CD4-positive, alpha-beta T cell treated with Interleukin-4 for 1 hour (primary cell): ENCODE data around the gene SIRT6.
"Not testable (repeated sequence)": the region's sequence is repeated elsewhere in the genome, so short reads cannot be mapped to it uniquely, and the experiment has no call there.

Experiments
- DNase-seq, 2 donors: peaks; one replicate each; pipeline ENCODE4 v3.0.0-alpha.2; 2020 to 2022

SIRT6 gene

GRCh38 chr19:4182084-4182810, at the start of gene SIRT6, which contains the start of gene ANKRD24:
SIRT6 (minus strand) TSS chr19:4182563; CDS start chr19:4182539, 24 bp downstream.
ANKRD24 (plus strand) TSS chr19:4182689; CDS start chr19:4186426, 3,737 bp downstream.
- peak; percentile 96 to 97 for DNase-seq

DNA sequence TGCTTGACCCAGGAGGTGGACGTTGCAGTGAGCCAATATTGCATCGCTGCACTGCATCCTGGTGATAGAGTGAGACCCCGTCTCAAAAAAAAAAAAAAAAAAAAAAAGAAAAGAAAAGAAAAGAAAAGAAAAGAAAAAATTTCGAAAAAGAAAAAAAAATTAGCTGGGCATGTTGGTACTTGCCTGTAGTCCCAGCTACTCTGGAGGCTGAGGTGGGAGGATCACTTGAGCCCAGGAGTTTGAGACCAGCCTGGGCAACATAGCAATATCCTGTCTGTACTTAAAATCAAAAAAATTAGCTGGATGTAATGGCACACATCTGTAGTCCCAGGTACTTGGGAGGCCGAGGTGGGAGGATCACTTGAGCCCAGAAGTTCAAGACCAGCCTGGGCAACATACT, 49.8 kb upstream of the SIRT6 start:
- DNase-seq: not testable (repeated sequence)

GRCh38 chr19:4231521-4231920, 49.2 kb upstream of the SIRT6 start:
- DNase-seq: not testable (repeated sequence)

DNA sequence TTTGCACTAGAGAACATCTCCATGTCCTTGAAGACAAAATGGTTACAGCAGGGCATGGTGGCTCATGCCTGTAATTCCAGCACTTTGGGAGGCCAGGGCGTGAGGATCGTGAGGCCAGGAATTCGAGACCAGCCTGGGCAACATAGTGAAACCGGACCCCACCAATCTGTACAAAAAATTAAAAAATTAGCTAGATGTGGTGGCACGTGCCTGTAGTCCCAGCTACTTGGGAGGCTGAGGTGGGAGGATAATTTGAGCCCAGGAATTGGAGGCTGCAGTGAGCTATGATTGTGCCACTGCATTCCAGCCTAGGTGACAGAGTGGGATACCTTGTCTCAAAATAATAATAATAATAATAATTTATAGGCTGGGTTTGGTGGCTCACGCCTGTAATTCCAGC, 47.9 kb upstream of the SIRT6 start:
- not testable (repeated sequence) for DNase-seq

DNA sequence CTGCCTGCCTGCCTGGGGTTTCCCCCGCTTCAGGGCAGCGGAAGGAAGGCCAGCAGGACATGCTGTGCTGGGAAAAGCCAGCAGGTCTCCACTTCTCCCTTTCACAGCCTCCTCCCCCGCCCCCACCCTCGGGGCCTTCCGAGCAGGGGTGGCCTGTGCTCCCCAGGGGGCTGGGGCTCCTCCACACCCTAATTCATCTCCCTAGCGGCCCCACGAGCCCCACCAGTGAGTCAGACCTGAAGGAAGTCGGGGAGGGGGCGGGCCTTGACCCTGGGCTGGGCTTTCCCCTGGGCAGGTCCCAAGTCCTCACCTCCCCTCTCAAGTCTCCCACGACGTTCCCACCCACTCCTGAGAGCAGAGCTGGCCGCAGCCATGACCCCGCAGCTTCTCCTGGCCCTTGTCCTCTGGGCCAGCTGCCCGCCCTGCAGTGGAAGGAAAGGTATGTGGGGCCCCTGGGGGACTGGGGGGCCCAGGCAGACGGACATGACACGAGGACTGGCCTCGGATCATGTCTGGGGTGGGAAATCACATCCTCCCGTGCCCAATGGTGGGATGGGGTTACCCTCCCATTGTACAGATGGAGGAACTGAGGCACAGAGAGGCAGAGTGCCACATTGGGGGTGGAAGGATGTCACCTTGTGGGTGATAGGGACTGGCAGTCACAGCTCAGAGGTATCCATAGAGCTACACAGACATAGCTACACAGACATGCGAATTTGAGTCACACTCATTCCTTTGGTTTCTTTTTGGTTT, 47.0 kb upstream of the SIRT6 start, which contains the start of gene EBI3:
Gene EBI3, plus strand, starts transcription at position 345 of the 753 bp plus-strand sequence. Its CDS starts 28 bp downstream, at position 373.
- peak in 1 of 2 donors; percentile 56 for DNase-seq

DNA sequence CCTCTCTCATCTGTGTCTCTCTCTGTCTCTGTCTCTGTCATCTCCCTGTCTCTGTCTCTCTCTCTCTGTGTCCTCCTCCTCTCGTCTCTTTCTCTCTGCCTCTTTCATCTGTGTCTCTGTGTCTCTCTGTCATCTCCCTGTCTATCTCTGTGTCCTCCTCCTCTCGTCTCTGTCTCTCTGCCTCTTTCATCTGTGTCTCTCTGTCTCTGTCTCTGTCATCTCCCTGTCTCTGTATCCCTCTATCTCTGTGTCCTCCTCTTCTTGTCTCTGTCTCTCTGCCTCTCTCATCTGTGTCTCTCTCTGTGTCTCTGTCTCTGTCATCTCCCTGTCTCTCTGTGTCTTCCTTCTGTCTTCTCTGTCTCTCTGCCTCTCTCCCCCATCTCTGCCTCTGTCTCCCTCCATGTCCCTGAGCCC, 46.4 kb upstream of the SIRT6 start:
- no peak for DNase-seq

DNA sequence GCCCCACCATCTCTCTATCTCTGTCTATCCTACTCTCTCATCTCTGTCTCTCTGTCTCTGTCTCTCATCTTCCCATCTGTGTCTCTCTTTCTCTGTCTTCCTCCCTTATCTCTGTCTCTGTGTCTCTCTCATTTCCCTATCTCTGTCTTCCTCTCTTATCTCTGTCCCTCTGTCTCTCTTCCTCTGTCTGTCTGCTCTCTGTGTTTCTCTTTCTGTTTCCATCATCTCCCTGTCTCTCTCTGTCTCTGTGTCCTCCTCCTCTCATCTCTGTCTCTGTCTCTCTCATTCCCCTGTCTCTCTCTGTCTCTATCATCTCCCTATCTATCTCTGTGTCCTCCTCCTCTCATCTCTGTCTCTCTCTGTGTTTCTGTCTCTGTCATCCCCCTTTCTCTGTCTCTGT, 45.4 kb upstream of the SIRT6 start:
- no peak for DNase-seq

- no peak for DNase-seq
Measured at GRCh38 chr19:4225885-4226284, 43.5 kb upstream of the SIRT6 start.

DNA sequence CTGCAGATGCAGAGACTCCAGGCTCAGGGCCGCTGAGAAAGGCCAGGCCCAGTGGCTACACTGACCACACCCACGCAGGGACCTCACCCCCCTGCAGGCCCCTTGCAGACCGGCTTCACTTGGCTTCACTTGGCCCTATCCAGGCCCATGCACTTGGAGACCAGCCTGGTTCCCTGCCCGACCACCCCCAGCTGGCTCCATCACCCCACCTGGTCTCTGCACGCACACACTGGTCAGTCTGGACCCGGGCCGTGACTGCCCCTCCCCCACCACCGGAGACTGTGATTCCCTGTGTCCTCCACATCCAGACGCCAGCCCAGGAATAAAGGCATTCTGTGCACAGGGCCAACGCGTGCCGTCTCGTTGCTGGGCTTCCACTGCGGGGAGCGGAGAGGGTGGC, 42.1 kb upstream of the SIRT6 start:
- DNase-seq: no peak

DNA sequence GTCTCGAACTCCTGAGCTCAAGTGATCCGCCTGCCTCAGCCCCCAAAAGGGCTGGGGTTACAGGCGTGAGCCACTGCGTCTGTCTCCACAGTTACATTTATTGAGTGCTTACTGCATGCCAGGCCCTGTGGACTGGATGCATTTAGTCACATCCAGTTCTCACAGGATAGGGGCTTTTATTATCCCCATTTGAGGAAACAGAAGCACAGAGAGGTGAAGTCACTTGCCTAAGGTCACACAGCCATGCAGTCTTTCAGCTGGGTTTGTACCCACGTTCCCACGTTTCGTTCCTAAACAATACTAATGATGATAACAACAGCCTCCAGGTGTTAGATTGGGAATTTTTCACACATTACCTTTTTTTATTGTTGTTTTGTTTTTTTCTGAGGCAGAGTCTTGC, 37.8 kb upstream of the SIRT6 start:
- no peak for DNase-seq

DNA sequence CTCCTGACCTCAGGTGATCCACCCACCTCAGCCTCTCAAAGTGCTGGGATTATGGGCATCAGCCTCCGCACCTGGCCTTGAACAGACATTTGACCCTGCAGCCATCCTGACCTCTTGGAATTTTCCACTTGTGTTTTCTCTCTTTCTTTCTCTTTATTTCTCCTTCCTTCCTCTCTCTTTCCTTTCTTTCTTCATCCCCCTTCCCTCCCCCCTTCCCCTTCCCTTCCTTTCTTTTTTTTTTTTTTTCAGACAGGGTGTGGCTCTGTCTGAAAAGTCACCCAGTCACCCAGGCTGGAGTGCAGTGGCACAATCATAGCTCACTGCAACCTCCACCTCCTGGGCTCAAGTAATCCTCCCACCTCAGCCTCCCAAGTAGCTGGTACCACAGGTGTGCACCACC, 36.2 kb upstream of the SIRT6 start:
- not testable (repeated sequence) for DNase-seq

- no peak for DNase-seq
Measured at GRCh38 chr19:4217429-4218264, 35.3 kb upstream of the SIRT6 start.

- DNase-seq: no peak
Measured at GRCh38 chr19:4216846-4217245, 34.5 kb upstream of the SIRT6 start.

DNA sequence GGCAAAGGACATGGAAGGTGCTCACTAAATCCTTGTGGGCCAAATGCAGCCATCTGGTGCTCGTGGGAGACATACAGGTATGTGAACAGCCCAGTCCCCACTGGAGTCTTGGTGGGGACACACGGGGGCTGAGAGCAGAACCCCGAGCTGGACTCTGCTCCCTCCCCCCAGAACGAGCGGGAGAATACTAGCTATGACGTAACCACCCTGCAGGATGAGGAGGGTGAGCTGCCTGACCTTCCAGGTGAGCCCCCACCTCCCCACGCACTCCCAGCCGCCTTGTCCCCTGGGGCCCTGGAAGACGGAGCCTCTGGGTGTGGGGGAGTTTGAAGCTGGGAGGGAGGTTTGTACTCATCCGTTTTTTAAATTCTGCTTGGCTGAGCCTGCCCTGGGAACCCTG, 33.4 kb upstream of the SIRT6 start:
- DNase-seq: no peak

DNA sequence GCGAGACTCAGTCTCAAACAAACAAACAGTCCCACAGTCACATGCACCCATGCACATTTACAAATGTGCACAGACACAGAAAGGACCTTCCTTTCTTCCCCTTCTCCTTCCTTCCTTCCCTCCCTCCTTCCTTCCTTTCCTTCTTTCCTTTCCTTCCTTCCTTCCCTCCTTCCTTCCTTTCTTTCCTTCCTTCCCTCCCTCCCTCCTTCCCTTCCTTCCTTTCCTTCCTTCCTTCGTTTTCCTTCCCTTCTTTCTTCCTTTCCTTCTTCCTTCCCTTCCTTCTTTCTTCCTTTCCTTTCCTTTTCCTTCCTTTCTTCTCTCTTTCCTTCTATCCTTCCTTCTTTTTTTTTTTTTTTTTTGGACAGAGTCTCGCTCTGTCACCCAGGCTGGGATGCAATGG, 30.8 kb upstream of the SIRT6 start:
- DNase-seq: no peak

- DNase-seq: no peak
Measured at GRCh38 chr19:4210166-4210731, 27.9 kb upstream of the SIRT6 start.

GRCh38 chr19:4208385-4209094, 26.2 kb upstream of the SIRT6 start:
- DNase-seq: no peak

DNA sequence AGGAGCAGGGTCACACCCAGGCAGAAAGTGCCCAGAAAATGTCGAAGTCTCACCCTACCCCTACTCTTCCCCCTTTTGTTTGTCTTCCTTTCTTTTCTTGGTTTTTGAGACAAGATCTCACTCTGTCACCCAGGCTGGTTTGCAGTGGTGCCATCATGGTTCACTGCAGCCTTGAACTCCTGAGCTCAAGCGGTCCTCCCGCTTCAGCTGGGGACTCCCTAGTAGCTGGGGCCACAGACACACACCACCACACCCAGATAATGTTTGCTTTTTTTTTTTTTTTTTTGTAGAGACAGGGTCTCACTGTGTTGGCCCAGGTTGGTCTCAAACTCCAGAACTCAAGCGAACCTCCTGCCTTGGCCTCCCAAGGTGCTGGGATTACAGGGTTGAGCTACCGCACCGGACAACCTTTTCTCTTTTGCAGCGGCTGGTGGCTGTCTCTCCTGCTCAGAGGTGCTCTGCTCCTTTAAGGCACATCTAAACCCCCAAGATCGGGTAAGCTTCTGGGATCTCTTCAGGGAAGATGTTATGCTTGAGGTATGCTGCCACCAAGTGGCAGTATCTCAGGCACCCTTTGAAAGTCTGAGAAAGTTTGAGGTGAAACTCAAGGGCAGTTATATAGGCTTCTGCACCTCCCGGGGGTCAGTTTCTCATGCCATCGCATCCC, 24.6 kb upstream of the SIRT6 start:
- no peak for DNase-seq

DNA sequence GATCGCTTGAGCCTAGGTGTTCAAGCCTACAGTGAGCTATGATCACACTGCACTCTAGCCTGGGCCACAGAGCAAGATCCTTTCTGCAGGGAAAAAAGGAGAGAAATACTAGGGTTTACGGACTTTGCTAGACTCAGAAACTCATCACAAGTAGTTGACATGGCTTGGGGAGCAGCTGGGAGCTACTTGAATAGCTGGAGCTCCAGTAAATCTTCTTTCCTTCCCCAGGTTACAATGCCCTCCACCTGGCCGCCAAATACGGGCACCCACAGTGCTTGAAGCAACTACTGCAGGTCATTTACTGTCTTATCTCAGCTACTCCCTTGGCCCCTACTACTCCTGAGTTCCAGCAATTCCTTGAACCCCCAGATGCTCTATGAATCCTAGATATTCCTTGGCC, 19.4 kb upstream of the SIRT6 start:
- DNase-seq: no peak

DNA sequence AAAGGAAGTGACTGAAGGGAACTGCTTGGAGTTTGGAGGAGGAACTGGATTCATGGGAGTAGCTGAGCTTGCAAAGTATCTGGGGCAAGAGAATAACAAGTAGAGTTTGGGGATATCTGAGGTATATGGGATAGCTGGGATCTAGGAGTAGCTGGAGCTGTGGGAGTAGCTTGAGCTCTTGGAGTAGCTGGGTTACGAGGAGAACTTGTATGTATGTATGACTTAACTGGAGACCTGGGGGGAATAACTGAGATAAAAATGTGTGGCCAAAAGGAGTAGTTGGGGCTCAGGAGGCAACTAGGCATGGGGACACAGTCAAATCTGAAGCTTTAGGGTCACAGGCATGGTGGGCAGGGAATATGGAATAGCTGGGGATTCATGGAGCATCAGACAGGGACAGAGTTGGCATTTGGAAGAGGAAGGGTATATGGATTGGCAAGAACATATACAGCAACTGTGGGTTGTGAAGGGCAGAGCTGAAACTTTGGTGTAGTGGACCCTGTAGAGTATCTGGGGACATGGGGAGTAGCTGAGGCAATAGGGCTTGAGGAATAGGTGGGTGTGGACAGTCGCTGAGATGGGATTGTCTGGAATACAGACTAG, 18.7 kb upstream of the SIRT6 start:
- no peak for DNase-seq

GRCh38 chr19:4199699-4200293, 17.4 kb upstream of the SIRT6 start:
- DNase-seq: no peak
